ENCODE measurements around the gene KLRC3. TPM values are rescaled to one million over a fixed set of nuclear protein-coding genes. Genes with fewer than 3 reads are reported as not detected.
"Not testable (repeated sequence)": the region's sequence is repeated elsewhere in the genome, so short reads cannot be mapped to it uniquely, and the experiment has no call there.

Gene KLRC3
- total RNA-seq, 1 experiment from 2014 or later, result 0.74 TPM

DNA sequence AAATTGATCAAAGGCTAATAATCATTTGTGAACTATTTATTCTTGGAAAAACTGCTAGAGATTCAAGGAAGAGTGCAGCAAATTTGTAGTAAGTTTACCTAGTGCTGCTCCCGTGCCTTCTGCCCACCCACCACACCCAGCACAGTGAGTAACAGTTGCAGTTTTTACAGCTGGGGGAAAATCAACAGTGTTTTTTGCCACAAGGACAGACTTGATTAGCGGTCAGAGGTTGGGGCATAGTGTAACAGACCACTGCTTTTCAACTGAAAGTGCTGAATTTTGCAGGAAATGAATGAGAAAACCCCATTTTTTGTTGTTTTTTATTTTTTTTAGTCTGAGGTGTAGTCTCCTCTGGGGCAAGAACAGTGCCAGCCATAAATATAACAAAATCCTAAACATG, 23.1 kb downstream of the KLRC3 start:
- H3K27me3 ChIP-seq (ENCODE audit: control insufficient read depth, insufficient read depth, low read length), result no peaks in the 10 kb centered on the region
- no peak for DNase-seq (ENCODE audit: low read depth, low spot score)
- intact Hi-C loops (cut with micrococcal nuclease; ENCODE audit: unreplicated experiment), result no loop called here
- CTCF ChIA-PET, result interaction anchor here (0.6 kb wide), 1 partner anchor 528 kb away, joined by 5 read pairs; no protein-coding TSS in a partner anchor
- peak overlapping the region; percentile 96 for H3K27ac ChIP-seq (ENCODE audit: low read length)
- POLR2A ChIA-PET, result interaction anchor here (0.5 kb wide), 1 partner anchor 273 kb away, joined by 8 read pairs; no protein-coding TSS in a partner anchor
- H3K4me1 ChIP-seq (ENCODE audit: control insufficient read depth, insufficient read depth, low read length), result peaks cover 31% of the 10 kb centered on the region
- H3K36me3 ChIP-seq (ENCODE audit: control insufficient read depth, insufficient read depth, low read length), result no peaks in the 10 kb centered on the region
- H3K9me3 ChIP-seq (ENCODE audit: control insufficient read depth, insufficient read depth, low read depth, low read length), result no peaks in the 10 kb centered on the region
- in situ Hi-C loops (cut with HindIII; ENCODE audit: low pct_unique_long_range_greater_than_20kb, low sequenced_read_pairs), result no loop called here
- peak overlapping the region; percentile 39 to 64 for H3K4me3 ChIP-seq (ENCODE audit: low read depth in 2 of 2, low read length in 2 of 2)
- no peak for ATAC-seq
- no TSS peak for BruUV-seq (replicated peaks)
- TF ChIP-seq, protein P1, sequence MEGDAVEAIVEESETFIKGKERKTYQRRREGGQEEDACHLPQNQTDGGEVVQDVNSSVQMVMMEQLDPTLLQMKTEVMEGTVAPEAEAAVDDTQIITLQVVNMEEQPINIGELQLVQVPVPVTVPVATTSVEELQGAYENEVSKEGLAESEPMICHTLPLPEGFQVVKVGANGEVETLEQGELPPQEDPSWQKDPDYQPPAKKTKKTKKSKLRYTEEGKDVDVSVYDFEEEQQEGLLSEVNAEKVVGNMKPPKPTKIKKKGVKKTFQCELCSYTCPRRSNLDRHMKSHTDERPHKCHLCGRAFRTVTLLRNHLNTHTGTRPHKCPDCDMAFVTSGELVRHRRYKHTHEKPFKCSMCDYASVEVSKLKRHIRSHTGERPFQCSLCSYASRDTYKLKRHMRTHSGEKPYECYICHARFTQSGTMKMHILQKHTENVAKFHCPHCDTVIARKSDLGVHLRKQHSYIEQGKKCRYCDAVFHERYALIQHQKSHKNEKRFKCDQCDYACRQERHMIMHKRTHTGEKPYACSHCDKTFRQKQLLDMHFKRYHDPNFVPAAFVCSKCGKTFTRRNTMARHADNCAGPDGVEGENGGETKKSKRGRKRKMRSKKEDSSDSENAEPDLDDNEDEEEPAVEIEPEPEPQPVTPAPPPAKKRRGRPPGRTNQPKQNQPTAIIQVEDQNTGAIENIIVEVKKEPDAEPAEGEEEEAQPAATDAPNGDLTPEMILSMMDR (IDR thresholded peaks at IDR 0.05), result no peak
- no peak for TF ChIP-seq SIN3A (IDR thresholded peaks at IDR 0.05; ENCODE audit: borderline replicate concordance, insufficient read depth, low read depth, low read length)
- TF ChIP-seq, protein P2, sequence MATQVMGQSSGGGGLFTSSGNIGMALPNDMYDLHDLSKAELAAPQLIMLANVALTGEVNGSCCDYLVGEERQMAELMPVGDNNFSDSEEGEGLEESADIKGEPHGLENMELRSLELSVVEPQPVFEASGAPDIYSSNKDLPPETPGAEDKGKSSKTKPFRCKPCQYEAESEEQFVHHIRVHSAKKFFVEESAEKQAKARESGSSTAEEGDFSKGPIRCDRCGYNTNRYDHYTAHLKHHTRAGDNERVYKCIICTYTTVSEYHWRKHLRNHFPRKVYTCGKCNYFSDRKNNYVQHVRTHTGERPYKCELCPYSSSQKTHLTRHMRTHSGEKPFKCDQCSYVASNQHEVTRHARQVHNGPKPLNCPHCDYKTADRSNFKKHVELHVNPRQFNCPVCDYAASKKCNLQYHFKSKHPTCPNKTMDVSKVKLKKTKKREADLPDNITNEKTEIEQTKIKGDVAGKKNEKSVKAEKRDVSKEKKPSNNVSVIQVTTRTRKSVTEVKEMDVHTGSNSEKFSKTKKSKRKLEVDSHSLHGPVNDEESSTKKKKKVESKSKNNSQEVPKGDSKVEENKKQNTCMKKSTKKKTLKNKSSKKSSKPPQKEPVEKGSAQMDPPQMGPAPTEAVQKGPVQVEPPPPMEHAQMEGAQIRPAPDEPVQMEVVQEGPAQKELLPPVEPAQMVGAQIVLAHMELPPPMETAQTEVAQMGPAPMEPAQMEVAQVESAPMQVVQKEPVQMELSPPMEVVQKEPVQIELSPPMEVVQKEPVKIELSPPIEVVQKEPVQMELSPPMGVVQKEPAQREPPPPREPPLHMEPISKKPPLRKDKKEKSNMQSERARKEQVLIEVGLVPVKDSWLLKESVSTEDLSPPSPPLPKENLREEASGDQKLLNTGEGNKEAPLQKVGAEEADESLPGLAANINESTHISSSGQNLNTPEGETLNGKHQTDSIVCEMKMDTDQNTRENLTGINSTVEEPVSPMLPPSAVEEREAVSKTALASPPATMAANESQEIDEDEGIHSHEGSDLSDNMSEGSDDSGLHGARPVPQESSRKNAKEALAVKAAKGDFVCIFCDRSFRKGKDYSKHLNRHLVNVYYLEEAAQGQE (IDR thresholded peaks at IDR 0.05; ENCODE audit: insufficient read depth in 1 of 2, low read depth in 2 of 2, low read length in 1 of 2), result no peak
- TF ChIP-seq TCF7L2 (IDR thresholded peaks at IDR 0.05; ENCODE audit: low read depth, low read length), result no peak
- TF ChIP-seq POLR2AphosphoS5 (IDR thresholded peaks at IDR 0.05; ENCODE audit: low read depth, low read length), result no peak

DNA sequence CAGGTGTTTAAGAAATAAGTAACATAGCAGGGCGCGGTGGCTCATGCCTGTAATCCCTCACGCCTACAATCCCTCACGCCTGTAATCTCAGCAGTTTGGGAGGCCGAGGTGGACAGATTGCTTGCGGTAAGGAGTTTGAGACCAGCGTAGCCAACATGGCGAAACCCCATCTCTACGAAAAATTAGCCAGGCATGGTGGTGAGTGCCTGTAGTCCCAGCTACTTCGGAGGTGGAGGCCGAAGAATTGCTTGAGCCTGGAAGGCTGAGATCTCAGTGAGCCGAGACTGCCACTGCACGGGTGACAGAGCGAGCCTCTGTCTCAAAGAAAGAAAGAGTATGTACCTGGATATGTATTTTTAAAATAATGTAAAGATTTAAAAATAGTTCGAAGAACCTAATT, 24.2 kb downstream of the KLRC3 start:
- DNase-seq (ENCODE audit: low read depth, low spot score), result not testable (repeated sequence)
- peak overlapping the region; percentile 39 to 64 for H3K4me3 ChIP-seq (ENCODE audit: low read depth in 2 of 2, low read length in 2 of 2)

GRCh38 chr12:10395390-10395998, 24.9 kb downstream of the KLRC3 start:
- peak; percentile 90 for ATAC-seq
- no peaks in the 10 kb centered on the region for H3K9me3 ChIP-seq (ENCODE audit: control insufficient read depth, insufficient read depth, low read depth, low read length)
- peak; percentile 75 for TF ChIP-seq POLR2AphosphoS5 (IDR thresholded peaks at IDR 0.05; ENCODE audit: low read depth, low read length)
- TF ChIP-seq, protein P2 (IDR thresholded peaks at IDR 0.05; ENCODE audit: insufficient read depth in 1 of 2, low read depth in 2 of 2, low read length in 1 of 2), result no peak; a peak in 1 of 4 replicates
- TF ChIP-seq SIN3A (IDR thresholded peaks at IDR 0.05; ENCODE audit: borderline replicate concordance, insufficient read depth, low read depth, low read length), result no peak
- TF ChIP-seq, protein P1 (IDR thresholded peaks at IDR 0.05), result no peak
- TF ChIP-seq TCF7L2 (IDR thresholded peaks at IDR 0.05; ENCODE audit: low read depth, low read length), result peak; percentile 68
- no peaks in the 10 kb centered on the region for H3K36me3 ChIP-seq (ENCODE audit: control insufficient read depth, insufficient read depth, low read length)
- no peaks in the 10 kb centered on the region for H3K27me3 ChIP-seq (ENCODE audit: control insufficient read depth, insufficient read depth, low read length)
- intact Hi-C loops (cut with micrococcal nuclease; ENCODE audit: unreplicated experiment), result no loop called here
- H3K27ac ChIP-seq (ENCODE audit: low read length), result peak overlapping the region; percentile 96
- peaks cover 39% of the 10 kb centered on the region for H3K4me1 ChIP-seq (ENCODE audit: control insufficient read depth, insufficient read depth, low read length)
- ChIA-PET CTCF (interaction anchor here (0.6 kb wide), 1 partner anchor 188 kb away, joined by 6 read pairs; no protein-coding TSS in a partner anchor), POLR2A (interaction anchor here (1.0 kb wide), 1 partner anchor 22 kb away, joined by 6 read pairs; no protein-coding TSS in a partner anchor)
- in situ Hi-C loops (cut with HindIII; ENCODE audit: low pct_unique_long_range_greater_than_20kb, low sequenced_read_pairs), result no loop called here
- no TSS peak for BruUV-seq (replicated peaks)
- peak; percentile 68 for DNase-seq (ENCODE audit: low read depth, low spot score)
- peak overlapping the region; percentile 39 to 64 for H3K4me3 ChIP-seq (ENCODE audit: low read depth in 2 of 2, low read length in 2 of 2)

More for the DNA sequence above, 24.2 kb downstream of the KLRC3 start:
- H3K27me3 ChIP-seq (ENCODE audit: control insufficient read depth, insufficient read depth, low read length); intact Hi-C loops (cut with micrococcal nuclease; ENCODE audit: unreplicated experiment); H3K9me3 ChIP-seq (ENCODE audit: control insufficient read depth, insufficient read depth, low read depth, low read length); CTCF ChIA-PET; in situ Hi-C loops (cut with HindIII; ENCODE audit: low pct_unique_long_range_greater_than_20kb, low sequenced_read_pairs); H3K36me3 ChIP-seq (ENCODE audit: control insufficient read depth, insufficient read depth, low read length): not testable (repeated sequence)
- POLR2A ChIA-PET, result interaction anchor here (0.6 to 1.0 kb wide), 2 partner anchors 22 to 183 kb away, joined by 6 to 11 read pairs; no protein-coding TSS in a partner anchor
- peaks cover 39% of the 10 kb centered on the region for H3K4me1 ChIP-seq (ENCODE audit: control insufficient read depth, insufficient read depth, low read length)
- TSS peak; percentile 78 for BruUV-seq (replicated peaks)
- H3K27ac ChIP-seq (ENCODE audit: low read length), result peak overlapping the region; percentile 96
- ATAC-seq, result peak; percentile 58

All from Panc1 (cell line).